NB4 (cell line): ENCODE data around the gene NANOS3.

Source experiments
- DNase-seq: peaks from one replicate; pipeline ENCODE4 v3.0.0; 2010; ENCODE audit warnings: low read depth
- H3K4me3 ChIP-seq: one replicate; pipeline ENCODE4 v1.5.1; 2011; ENCODE audit warnings: mild to moderate bottlenecking, low read depth, low read length, moderate library complexity
- MAX ChIP-seq: IDR thresholded peaks from 2 replicates; pipeline ENCODE4 v1.6.1; 2011; ENCODE audit warnings: low read depth, low read length
- MYC ChIP-seq: IDR thresholded peaks from 2 replicates; pipeline ENCODE4 v1.6.1; 2011; ENCODE audit warnings: low read depth, low read length
- POLR2A ChIP-seq: IDR thresholded peaks from 2 replicates; pipeline ENCODE4 v1.6.1; 2011; ENCODE audit warnings: mild to moderate bottlenecking; ENCODE audit not compliant: insufficient read length; ENCODE audit errors: extremely low read depth
- TF ChIP-seq, protein P1 (sequence below): IDR thresholded peaks from one replicate; pipeline ENCODE4 v1.5.1; 2012; ENCODE audit warnings: low read depth, low read length

Gene NANOS3

GRCh38 chr19:13864046-13864666 lies 12.8 kb upstream of the NANOS3 start:
- no peak for DNase-seq
- H3K4me3 ChIP-seq = no peak overlapping the region
- TF ChIP-seq POLR2A = no peak
- TF ChIP-seq, protein P1, sequence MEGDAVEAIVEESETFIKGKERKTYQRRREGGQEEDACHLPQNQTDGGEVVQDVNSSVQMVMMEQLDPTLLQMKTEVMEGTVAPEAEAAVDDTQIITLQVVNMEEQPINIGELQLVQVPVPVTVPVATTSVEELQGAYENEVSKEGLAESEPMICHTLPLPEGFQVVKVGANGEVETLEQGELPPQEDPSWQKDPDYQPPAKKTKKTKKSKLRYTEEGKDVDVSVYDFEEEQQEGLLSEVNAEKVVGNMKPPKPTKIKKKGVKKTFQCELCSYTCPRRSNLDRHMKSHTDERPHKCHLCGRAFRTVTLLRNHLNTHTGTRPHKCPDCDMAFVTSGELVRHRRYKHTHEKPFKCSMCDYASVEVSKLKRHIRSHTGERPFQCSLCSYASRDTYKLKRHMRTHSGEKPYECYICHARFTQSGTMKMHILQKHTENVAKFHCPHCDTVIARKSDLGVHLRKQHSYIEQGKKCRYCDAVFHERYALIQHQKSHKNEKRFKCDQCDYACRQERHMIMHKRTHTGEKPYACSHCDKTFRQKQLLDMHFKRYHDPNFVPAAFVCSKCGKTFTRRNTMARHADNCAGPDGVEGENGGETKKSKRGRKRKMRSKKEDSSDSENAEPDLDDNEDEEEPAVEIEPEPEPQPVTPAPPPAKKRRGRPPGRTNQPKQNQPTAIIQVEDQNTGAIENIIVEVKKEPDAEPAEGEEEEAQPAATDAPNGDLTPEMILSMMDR = no peak
- TF ChIP-seq MYC = no peak
- TF ChIP-seq MAX = no peak

GRCh38 chr19:13864667-13865570 lies 12.0 kb upstream of the NANOS3 start:
- no peak overlapping the region for H3K4me3 ChIP-seq
- DNase-seq = no peak
- no peak for TF ChIP-seq POLR2A
- TF ChIP-seq MYC = no peak
- TF ChIP-seq, protein P1 = no peak
- TF ChIP-seq MAX = no peak

- TF ChIP-seq, protein P1 = no peak
- TF ChIP-seq MAX = no peak
- peak; percentile 14 for TF ChIP-seq POLR2A
- no peak for TF ChIP-seq MYC
- peak overlapping the region; percentile 32 for H3K4me3 ChIP-seq
- peak; percentile 60 for DNase-seq
These were observed 11.1 kb upstream of the NANOS3 start for GRCh38 chr19:13865571-13866462.

- TF ChIP-seq MYC (no peak), POLR2A (no peak), MAX (no peak)
- TF ChIP-seq, protein P1 = no peak
- no peak for DNase-seq
- no peak overlapping the region for H3K4me3 ChIP-seq
These were observed 10.4 kb upstream of the NANOS3 start for GRCh38 chr19:13866463-13867046.

DNA sequence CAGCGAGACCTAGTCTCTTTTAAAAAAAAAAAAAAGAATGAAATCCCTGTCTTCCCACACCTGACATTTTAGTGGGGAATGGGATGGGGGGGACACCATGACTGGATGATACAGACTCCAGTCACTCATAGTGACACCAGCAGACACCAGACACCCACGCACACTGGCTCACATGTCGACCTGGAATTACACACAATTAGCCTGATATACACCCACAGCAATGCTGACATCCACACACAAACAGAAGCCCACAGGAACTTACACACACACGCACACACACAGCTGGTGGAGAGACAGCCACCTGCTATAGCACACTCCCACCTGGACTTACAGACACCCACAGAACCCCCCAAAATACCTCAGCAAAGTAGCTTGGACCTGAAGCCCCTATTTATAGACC lies 8.3 kb upstream of the NANOS3 start:
- no peak overlapping the region for H3K4me3 ChIP-seq
- TF ChIP-seq MAX (no peak), POLR2A (no peak)
- DNase-seq = no peak
